Ectodermal cell (in vitro differentiated cells): ENCODE measurements around the gene MAPK10.

Source experiments
- H3K27ac ChIP-seq: 2 replicates; pipeline ENCODE4 v1.7.0; 2013; ENCODE audit warnings: mild to moderate bottlenecking, low read depth, low read length; ENCODE audit not compliant: insufficient read depth, poor library complexity, severe bottlenecking
- H3K27me3 ChIP-seq: 2 replicates; pipeline ENCODE4 v1.7.0; 2013; ENCODE audit warnings: mild to moderate bottlenecking, low read length; ENCODE audit not compliant: insufficient read depth, control insufficient read depth, poor library complexity, severe bottlenecking
- H3K36me3 ChIP-seq: one replicate; pipeline ENCODE4 v1.7.0; 2013; ENCODE audit warnings: low read length; ENCODE audit not compliant: control insufficient read depth, insufficient read depth
- H3K4me1 ChIP-seq: one replicate; pipeline ENCODE4 v1.7.0; 2013; ENCODE audit warnings: low read length; ENCODE audit not compliant: control insufficient read depth, insufficient read depth
- H3K4me3 ChIP-seq: 2 replicates; pipeline ENCODE4 v1.7.0; 2013; ENCODE audit warnings: low read depth, low read length, control low read depth; ENCODE audit not compliant: insufficient read depth
- H3K9me3 ChIP-seq: 2 replicates; pipeline ENCODE4 v1.7.0; 2013; ENCODE audit warnings: mild to moderate bottlenecking, low read length, moderate library complexity; ENCODE audit not compliant: control insufficient read depth
- WGBS, 2 experiments: methylation state at CpG; one replicate each; pipeline ENCODE4 v1.1.7; 2013; ENCODE audit warnings: missing lambda C conversion rate in 2 of 2; 5-methylcytosine and 5-hydroxymethylcytosine counted together

The MAPK10 gene

DNA sequence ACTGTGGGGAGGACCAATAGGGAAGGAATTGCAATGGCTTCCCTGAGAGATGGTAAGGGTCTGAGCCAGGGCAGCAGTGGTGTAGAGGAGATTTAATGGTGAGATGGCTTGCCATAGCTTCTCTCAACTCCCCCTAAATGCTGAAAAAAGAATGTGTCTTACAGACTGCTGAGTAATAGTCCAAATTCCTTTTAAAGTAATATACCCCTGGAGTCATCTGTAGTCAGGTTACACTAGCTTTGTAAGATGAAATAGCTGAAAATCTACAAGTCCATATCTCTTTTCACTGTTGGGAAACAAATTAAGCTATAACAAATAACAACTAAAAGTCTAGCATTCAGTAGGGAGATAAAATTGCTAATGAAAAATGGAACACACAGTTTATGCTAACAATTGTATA is 33.5 kb downstream of the MAPK10 start:
- H3K4me1 ChIP-seq, result no peaks in the 10 kb centered on the region
- H3K4me3 ChIP-seq, result no peak overlapping the region
- peaks cover 6% of the 10 kb centered on the region for H3K36me3 ChIP-seq
- H3K27me3 ChIP-seq, result no peaks in the 10 kb centered on the region
- no peaks in the 10 kb centered on the region for H3K9me3 ChIP-seq
- no peak overlapping the region for H3K27ac ChIP-seq

DNA sequence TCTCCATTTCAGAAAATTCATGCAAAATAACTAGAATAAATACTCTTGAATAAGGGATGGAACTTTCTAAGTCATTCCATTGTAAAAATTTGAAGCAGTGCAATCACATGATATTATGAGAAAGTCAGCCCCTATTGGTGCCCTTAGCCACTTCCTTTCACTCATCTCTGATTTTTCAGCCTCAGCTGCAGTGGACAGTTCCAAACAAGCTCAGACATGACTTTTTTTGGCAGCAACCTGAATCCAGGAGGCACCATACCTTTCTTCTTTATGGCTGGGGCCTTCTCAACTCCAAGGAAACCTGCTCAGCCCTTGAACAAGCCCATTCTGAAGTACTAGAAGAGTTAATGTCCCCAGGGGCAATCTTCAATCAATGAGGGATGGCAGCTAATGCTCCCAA is 40.5 kb downstream of the MAPK10 start:
- no peaks in the 10 kb centered on the region for H3K9me3 ChIP-seq
- H3K27me3 ChIP-seq, result no peaks in the 10 kb centered on the region
- H3K4me1 ChIP-seq, result no peaks in the 10 kb centered on the region
- no peak overlapping the region for H3K4me3 ChIP-seq
- H3K36me3 ChIP-seq, result peaks cover 6% of the 10 kb centered on the region
- no peak overlapping the region for H3K27ac ChIP-seq

DNA sequence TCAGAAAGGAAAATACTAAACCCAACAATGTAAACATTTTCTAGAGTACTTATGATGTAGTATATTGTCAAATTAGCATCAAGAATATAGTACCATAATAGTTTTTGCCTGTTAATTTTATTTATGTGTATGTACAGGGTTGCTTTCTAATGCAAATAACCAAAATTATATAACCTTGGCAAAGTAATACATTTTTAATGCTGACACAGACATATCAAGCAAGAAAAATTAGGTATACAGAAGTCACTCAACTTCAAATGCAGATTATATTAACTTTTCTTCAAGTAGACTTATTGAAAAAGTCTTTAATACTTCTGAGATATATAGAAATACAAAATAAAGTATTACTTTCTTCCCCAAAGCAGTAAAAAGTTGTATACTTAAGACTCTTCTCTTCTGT is 44.3 kb downstream of the MAPK10 start:
- no peaks in the 10 kb centered on the region for H3K4me1 ChIP-seq
- no peak overlapping the region for H3K4me3 ChIP-seq

DNA sequence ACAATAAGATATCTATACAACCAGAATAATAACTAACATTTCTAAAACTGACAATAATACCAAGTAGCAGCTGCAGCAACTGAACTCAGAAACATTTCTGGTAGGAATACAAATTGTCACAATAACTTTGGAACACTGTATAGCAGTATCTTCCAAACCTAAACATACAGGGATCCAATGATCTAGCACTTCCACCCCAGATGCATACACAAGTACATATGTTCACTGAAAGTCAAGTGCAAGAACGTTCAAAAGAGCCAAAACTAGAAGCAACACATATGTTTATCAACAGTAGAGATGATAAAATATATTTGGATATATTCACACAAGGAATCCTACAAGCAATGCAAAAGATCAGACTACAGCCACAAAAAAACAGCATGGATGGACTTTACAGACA is 46.2 kb downstream of the MAPK10 start:
- Histone ChIP-seq H3K4me1 (no peaks in the 10 kb centered on the region), H3K27ac (no peak overlapping the region), H3K36me3 (no peaks in the 10 kb centered on the region), H3K9me3 (no peaks in the 10 kb centered on the region), H3K27me3 (no peaks in the 10 kb centered on the region), H3K4me3 (no peak overlapping the region)
- WGBS, 2 experiments, result 100% methylated on average over 1 of the region's 1 CpG; no CpG with 5 or more reads in 1 of the 2 experiments

More for the DNA sequence above, 44.3 kb downstream of the MAPK10 start:
- Histone ChIP-seq H3K27me3 (no peaks in the 10 kb centered on the region), H3K36me3 (no peaks in the 10 kb centered on the region), H3K27ac (no peak overlapping the region), H3K9me3 (no peaks in the 10 kb centered on the region)

DNA sequence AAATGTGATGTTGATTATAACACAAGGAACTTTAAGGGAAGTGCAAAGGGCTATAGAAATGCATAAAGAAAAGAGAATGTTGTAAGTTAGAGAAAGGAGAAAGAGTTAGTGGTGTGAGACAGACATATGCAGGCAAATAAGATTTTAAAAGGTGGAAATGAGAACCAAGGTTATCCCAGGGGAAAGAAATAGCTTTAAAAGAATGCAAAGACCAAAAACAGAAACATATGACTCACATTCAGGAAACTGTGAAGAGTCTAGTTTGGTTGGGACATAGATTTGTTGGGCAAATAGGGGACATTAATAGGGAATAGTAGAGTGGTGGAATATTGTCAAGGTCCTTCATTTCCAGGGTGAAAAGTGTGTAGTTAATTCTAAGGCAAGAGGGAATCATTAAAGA is 52.4 kb downstream of the MAPK10 start:
- no peak overlapping the region for H3K4me3 ChIP-seq
- H3K36me3 ChIP-seq, result no peaks in the 10 kb centered on the region
- H3K9me3 ChIP-seq, result no peaks in the 10 kb centered on the region
- no peak overlapping the region for H3K27ac ChIP-seq
- peaks cover under 1% of the 10 kb centered on the region for H3K4me1 ChIP-seq
- H3K27me3 ChIP-seq, result no peaks in the 10 kb centered on the region

DNA sequence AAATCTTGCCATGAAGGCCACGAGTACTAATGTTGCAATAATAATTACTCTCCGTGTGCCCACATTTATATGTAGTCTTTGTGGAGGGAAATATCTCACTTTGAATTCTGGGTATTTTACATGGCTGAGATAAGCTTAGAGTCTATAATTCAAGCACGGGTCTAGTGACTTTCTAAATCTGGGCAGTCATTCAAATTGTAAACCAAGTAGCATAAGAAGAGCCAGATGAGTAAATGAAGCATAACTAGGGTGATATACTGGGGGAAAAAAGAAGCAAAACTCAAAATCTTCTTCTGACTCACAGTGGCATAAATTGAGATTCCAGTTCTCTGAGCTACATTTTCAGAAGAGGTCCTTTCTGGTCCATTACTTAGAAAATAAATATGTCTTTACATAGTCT is 53.0 kb downstream of the MAPK10 start:
- WGBS, 2 experiments, result 94 to 99% methylated on average over 3 of the region's 3 CpGs
- no peaks in the 10 kb centered on the region for H3K27me3 ChIP-seq
- H3K4me1 ChIP-seq, result peaks cover 3% of the 10 kb centered on the region
- no peak overlapping the region for H3K27ac ChIP-seq
- no peaks in the 10 kb centered on the region for H3K9me3 ChIP-seq
- no peaks in the 10 kb centered on the region for H3K36me3 ChIP-seq
- H3K4me3 ChIP-seq, result no peak overlapping the region

DNA sequence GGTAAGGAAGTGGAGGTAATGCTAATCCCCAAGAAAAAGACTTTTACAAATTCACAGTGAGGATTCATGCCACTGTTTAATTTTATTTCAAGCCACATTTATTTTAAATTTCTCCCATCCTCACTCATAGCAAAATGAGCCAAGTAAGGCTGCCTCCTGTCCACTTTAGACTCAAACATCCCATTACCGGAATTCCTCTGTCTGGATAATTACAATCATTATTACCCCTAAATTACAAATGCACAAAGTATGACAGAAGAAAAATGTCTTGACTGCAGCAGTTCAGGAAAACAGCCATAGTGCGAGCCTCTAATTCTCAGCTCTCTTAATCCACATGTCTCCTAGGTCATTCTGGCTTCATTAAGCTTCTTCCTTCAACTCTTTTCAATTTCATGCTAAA is 57.0 kb downstream of the MAPK10 start:
- H3K36me3 ChIP-seq, result no peaks in the 10 kb centered on the region
- no peak overlapping the region for H3K4me3 ChIP-seq
- H3K27ac ChIP-seq, result peak overlapping the region; percentile 52
- WGBS, 2 experiments, result 88 to 93% methylated on average over 2 of the region's 2 CpGs
- H3K9me3 ChIP-seq, result no peaks in the 10 kb centered on the region
- peaks cover 3% of the 10 kb centered on the region for H3K4me1 ChIP-seq
- no peaks in the 10 kb centered on the region for H3K27me3 ChIP-seq

DNA sequence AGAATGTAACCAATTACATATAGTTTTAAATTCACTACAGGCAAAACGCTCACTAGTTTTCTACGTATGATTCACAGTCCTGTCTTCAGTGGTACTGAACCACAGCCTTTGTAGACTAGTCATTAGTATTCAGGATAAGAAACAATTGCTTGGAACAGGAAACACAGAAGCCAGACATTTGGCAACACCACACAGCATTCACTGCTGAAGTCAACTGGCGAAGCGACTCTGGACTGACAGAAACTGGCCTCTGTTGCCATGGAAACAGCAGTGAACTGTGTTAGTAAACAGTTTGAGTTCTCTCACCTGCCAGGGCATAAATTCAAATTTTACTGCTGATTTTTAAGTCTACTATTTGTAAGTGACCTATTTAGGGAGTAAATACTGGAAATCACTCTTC is 57.6 kb downstream of the MAPK10 start:
- H3K27ac ChIP-seq, result peak overlapping the region; percentile 52

DNA sequence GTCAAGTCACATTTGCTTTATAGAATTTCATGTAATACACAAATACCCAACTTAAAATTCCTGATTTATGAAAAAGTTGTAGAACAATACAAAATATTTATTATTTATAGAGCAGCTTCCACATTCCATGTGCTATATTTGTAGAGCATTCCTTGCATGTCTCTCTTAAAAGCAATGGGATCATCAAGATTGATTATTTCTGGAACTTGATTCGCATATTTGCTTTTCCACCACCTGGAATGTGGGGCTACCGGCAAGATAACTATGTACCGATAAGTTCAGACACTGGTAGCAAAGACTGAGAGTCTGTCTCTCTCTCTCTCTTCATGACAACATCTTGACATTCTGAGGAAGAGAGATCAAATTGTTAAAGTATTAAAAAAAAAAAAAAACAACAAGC is 59.3 kb downstream of the MAPK10 start:
- Histone ChIP-seq H3K36me3 (no peaks in the 10 kb centered on the region), H3K27me3 (no peaks in the 10 kb centered on the region), H3K9me3 (no peaks in the 10 kb centered on the region), H3K27ac (no peak overlapping the region), H3K4me1 (peaks cover 3% of the 10 kb centered on the region), H3K4me3 (no peak overlapping the region)
- 92 to 94% methylated on average over 3 of the region's 3 CpGs for WGBS, 2 experiments

More for the DNA sequence above, 57.6 kb downstream of the MAPK10 start:
- Histone ChIP-seq H3K4me1 (peaks cover 3% of the 10 kb centered on the region), H3K27me3 (no peaks in the 10 kb centered on the region), H3K36me3 (no peaks in the 10 kb centered on the region), H3K4me3 (no peak overlapping the region), H3K9me3 (no peaks in the 10 kb centered on the region)
- 73 to 75% methylated on average over 4 of the region's 4 CpGs for WGBS, 2 experiments

DNA sequence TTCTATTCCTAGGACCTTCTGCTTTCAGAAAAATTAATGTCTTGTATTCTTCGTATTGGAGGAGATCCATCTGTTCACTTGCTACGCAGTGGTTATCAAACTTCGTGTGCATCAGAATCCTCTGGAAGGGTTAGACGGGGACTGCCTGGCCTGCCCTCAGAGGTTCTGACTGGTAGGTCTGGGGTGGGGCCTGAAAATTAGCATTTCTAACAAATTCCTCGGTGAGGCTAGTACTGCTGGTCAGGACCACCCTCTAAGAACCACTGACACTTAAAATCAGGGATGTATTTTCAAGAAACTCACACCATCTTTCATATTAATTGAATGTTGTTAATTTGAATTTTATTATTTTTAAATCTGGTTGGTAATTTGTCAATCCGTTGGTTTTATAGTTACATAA is 63.0 kb downstream of the MAPK10 start:
- no peaks in the 10 kb centered on the region for H3K36me3 ChIP-seq

DNA sequence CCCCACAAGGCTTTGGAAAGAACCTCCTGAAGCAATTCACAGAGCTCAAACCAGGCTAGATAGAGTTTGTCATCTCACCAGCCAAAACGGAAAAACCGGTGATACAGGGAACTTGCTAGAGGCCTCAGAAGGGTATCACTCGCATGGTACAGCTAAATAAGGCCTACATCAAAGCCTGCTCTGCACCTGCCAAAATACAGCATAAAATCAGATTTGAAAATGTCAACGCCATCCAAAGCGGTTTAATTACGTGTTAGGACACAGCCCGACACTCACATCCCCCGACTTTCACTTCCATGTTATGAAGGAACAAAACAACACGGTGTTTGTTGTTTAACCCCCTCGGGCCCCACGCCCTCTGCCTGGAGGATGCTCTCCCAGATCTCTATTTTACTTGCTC is 65.0 kb downstream of the MAPK10 start:
- peaks cover 10% of the 10 kb centered on the region for H3K4me1 ChIP-seq
- 92% methylated on average over 11 of the region's 11 CpGs for WGBS, 2 experiments
- no peaks in the 10 kb centered on the region for H3K27me3 ChIP-seq
- H3K4me3 ChIP-seq, result no peak overlapping the region
- H3K9me3 ChIP-seq, result no peaks in the 10 kb centered on the region
- H3K36me3 ChIP-seq, result no peaks in the 10 kb centered on the region
- no peak overlapping the region for H3K27ac ChIP-seq

More for the DNA sequence above, 63.0 kb downstream of the MAPK10 start:
- H3K4me1 ChIP-seq, result peaks cover 10% of the 10 kb centered on the region
- H3K27me3 ChIP-seq, result no peaks in the 10 kb centered on the region
- H3K27ac ChIP-seq, result no peak overlapping the region
- WGBS, 2 experiments, result 65 to 73% methylated on average over 5 of the region's 6 CpGs
- H3K9me3 ChIP-seq, result no peaks in the 10 kb centered on the region
- no peak overlapping the region for H3K4me3 ChIP-seq
